Breast epithelium (tissue), 4 donors: ENCODE data around the gene VWA2. TPM values are rescaled to one million over a fixed set of nuclear protein-coding genes. Genes with fewer than 3 reads are reported as not detected.
A peak's percentile ranks its signal among the peaks of the same experiment; 100 is the strongest.

ENCODE experiments used
- DNase-seq, 2 donors: peaks; one replicate each; pipeline ENCODE4 v3.0.0-alpha.2; 2019; ENCODE audit warnings: low spot score in 2 of 2
- H3K27ac ChIP-seq, 2 donors: fragments of 200-600 bp; sonication (generic) in 1 of 2; one replicate each; pipeline ENCODE4 v1.5.1; 2016 to 2019; ENCODE audit warnings: mild to moderate bottlenecking in 1 of 2
- H3K27me3 ChIP-seq, 2 donors: fragments of 200-600 bp; sonication (generic) in 1 of 2; one replicate each; pipeline versions ENCODE4 v1.5.1 to v1.6.0; 2017 to 2019; ENCODE audit warnings: control low read depth in 1 of 2, mild to moderate bottlenecking in 1 of 2
- H3K36me3 ChIP-seq: fragments of 200-600 bp; one replicate; pipeline ENCODE4 v1.5.1; 2019
- H3K4me1 ChIP-seq, 2 donors: fragments of 200-600 bp; sonication (generic); one replicate each; pipeline ENCODE4 v1.5.1; 2016 to 2019; ENCODE audit warnings: control low read depth in 1 of 2
- H3K4me3 ChIP-seq, 3 donors: fragments of 200-600 bp; sonication (generic); 1 replicate in 2 of 3; 2 replicates in 1 of 3; pipeline ENCODE4 v1.5.1; 2016 to 2019; ENCODE audit warnings: mild to moderate bottlenecking in 3 of 3, moderate library complexity in 2 of 3
- H3K9me3 ChIP-seq, 2 donors: fragments of 200-600 bp; sonication (generic) in 1 of 2; one replicate each; pipeline ENCODE4 v1.5.1; 2016 to 2019; ENCODE audit warnings: control low read depth in 1 of 2
- POLR2A ChIP-seq: fragments of 450-650 bp; IDR thresholded peaks from one replicate; pipeline ENCODE4 v1.6.1; 2016; ENCODE audit warnings: antibody characterized with exemption, mild to moderate bottlenecking, moderate library complexity
- POLR2AphosphoS5 ChIP-seq, 3 donors: sonication (generic); formaldehyde crosslinking; IDR thresholded peaks; one replicate each; pipeline ENCODE4 v1.6.1; 2017; ENCODE audit warnings: antibody characterized with exemption in 3 of 3
- intact Hi-C: fragments of 100-400 bp; cut with DNase I; formaldehyde crosslinking; loops from one replicate; pipeline ENCODE4 v1.15.1; 2023; ENCODE audit warnings: low total_unique reads
- total RNA-seq, 3 donors: library from RNA; depleted of rRNA; stranded (reverse); fragments of >200 nt; gene quantifications; one replicate each; pipeline ENCODE4 v1.1.0, GENCODE V29; 2016
- TF ChIP-seq, protein P1 (sequence below), 3 donors: fragments of 450-650 bp; IDR thresholded peaks; one replicate each; pipeline ENCODE4 v1.5.1; 2016 to 2017; ENCODE audit warnings: antibody characterized with exemption in 3 of 3, mild to moderate bottlenecking in 3 of 3, moderate library complexity in 3 of 3

The VWA2 gene
- total RNA-seq, 3 donors from 2014 or later = 0.48 to 18.7 (median 8.0) TPM

DNA sequence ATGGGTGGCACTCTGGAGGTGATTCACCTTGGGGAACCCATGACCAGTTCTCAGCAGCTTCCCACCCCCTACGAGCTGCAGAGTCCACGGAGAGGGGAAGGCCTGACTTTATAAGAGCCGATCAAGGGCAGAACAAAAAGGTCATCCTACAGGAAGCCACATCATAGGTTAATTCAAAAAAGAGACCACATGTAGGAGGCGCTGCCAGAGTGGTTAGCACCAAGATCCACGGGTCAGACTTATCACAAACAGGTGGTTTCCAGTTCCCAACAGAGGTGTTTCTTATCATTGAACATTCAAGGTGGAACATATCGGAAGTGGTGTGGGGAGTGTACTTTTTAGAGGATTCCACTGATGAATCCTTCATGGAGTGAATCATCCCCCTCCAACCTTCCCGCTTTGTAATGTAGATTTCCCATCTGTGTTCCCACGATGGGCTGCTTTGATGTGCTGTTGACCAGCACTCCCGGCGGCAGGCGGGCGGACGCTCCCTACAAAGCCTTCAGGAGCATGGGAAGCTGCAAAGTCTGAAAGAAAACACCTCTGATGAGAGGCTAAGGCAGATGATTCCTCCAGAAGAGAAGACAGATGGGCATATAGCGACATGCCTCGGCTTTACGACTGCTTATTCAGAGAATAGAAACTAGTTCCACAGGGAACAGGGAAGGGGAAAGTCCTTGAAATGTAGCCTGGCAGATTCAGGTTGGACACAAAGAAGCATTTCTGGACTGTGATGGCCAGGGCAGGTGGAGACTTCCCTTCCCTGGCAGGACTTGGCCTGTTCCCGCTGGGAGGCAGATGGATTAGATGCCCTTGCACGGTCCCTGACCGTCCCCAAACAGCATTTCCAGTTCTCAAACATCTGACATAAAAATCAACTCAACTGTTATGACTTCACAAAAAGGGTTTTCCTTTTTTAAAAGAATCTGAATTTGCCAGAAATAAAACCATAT is 98.7 kb downstream of the VWA2 start:
- no peaks in the 10 kb centered on the region for H3K36me3 ChIP-seq
- no peak for DNase-seq
- no peak overlapping the region for H3K4me3 ChIP-seq
- TF ChIP-seq, protein P1, sequence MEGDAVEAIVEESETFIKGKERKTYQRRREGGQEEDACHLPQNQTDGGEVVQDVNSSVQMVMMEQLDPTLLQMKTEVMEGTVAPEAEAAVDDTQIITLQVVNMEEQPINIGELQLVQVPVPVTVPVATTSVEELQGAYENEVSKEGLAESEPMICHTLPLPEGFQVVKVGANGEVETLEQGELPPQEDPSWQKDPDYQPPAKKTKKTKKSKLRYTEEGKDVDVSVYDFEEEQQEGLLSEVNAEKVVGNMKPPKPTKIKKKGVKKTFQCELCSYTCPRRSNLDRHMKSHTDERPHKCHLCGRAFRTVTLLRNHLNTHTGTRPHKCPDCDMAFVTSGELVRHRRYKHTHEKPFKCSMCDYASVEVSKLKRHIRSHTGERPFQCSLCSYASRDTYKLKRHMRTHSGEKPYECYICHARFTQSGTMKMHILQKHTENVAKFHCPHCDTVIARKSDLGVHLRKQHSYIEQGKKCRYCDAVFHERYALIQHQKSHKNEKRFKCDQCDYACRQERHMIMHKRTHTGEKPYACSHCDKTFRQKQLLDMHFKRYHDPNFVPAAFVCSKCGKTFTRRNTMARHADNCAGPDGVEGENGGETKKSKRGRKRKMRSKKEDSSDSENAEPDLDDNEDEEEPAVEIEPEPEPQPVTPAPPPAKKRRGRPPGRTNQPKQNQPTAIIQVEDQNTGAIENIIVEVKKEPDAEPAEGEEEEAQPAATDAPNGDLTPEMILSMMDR (IDR thresholded peaks at IDR 0.05) = no peak
- TF ChIP-seq POLR2AphosphoS5 (IDR thresholded peaks at IDR 0.05) = no peak
- TF ChIP-seq POLR2A = no peak
- H3K4me1 ChIP-seq = peaks cover 3 to 8% of the 10 kb centered on the region in 2 donors
- H3K27me3 ChIP-seq = no peaks in the 10 kb centered on the region
- no peaks in the 10 kb centered on the region for H3K9me3 ChIP-seq
- peak overlapping the region; percentile 7 to 60 for H3K27ac ChIP-seq
- intact Hi-C loops = no loop called here

GRCh38 chr10:114340816-114341215 is 101.8 kb downstream of the VWA2 start:
- no peaks in the 10 kb centered on the region for H3K9me3 ChIP-seq
- no peak for TF ChIP-seq POLR2A
- TF ChIP-seq POLR2AphosphoS5 (IDR thresholded peaks at IDR 0.05) = no peak
- TF ChIP-seq, protein P1 (IDR thresholded peaks at IDR 0.05) = no peak
- intact Hi-C loops = no loop called here
- no peaks in the 10 kb centered on the region for H3K36me3 ChIP-seq
- H3K27me3 ChIP-seq = no peaks in the 10 kb centered on the region
- no peak for DNase-seq
- H3K27ac ChIP-seq = no peak overlapping the region
- H3K4me3 ChIP-seq = no peak overlapping the region
- H3K4me1 ChIP-seq = peaks cover 0 to 3% of the 10 kb centered on the region in 2 donors

Other genes with a start within 250 kb of the VWA2 start
- 1 to 10 TPM in 2 of 3 donors, under 1 TPM in 1; 0.66 to 2.4 (median 1.3) TPM for gene ADRB1, start 195.4 kb upstream of the VWA2 start, total RNA-seq
- gene CCDC186, start 65.1 kb upstream of the VWA2 start, total RNA-seq = 10 to 100 TPM; 23.5 to 62.1 (median 41.6) TPM
- under 1 TPM; under 0.01 to 0.73 (median 0.33) TPM for gene TDRD1, start 59.9 kb upstream of the VWA2 start, total RNA-seq
- gene AFAP1L2, start 165.2 kb downstream of the VWA2 start, total RNA-seq = 10 to 100 TPM in 2 of 3 donors, 1 to 10 TPM in 1; 4.2 to 43.9 (median 20.0) TPM